GM08714 (cell line): ENCODE results near the gene PRKAG3.
A peak's percentile ranks its signal among the peaks of the same experiment; 100 is the strongest.

Experiments
- H3K4me3 ChIP-seq: fragments of 200-500 bp; sonication (Bioruptor generic); 2 replicates; pipeline ENCODE4 v1.5.1; 2014; ENCODE audit warnings: mild to moderate bottlenecking, low read length, inconsistent platforms
- ZNF274 ChIP-seq: IDR thresholded peaks from 2 replicates; pipeline ENCODE4 v1.6.1; 2012; ENCODE audit warnings: mild to moderate bottlenecking, low read depth, low read length

The PRKAG3 gene

GRCh38 chr2:218805627-218806026 lies 26.0 kb downstream of the PRKAG3 start:
- TF ChIP-seq ZNF274 = no peak
- no peak overlapping the region for H3K4me3 ChIP-seq

DNA sequence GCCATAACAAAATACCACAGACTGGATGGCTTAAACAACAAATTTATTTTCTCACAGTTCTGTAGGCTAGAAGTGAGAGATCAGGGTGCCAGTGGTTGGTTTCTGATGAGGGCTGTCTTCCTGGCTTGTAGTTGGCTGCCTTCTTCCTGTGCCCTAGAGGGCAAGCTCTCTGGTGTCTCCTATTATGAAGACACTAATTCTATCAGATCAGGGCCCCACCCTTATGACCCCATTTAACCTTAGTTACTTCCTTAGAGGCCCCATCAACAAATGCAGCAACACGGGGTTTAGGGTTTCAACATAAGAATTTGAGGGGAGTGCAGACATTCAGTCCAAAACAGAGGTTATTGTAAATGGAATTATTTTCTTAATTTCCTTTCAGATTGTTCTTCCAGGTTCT lies 26.8 kb downstream of the PRKAG3 start:
- TF ChIP-seq ZNF274 = no peak
- H3K4me3 ChIP-seq = no peak overlapping the region

GRCh38 chr2:218802386-218802994 lies 29.1 kb downstream of the PRKAG3 start:
- no peak overlapping the region for H3K4me3 ChIP-seq
- no peak for TF ChIP-seq ZNF274

- TF ChIP-seq ZNF274 = no peak
Measured at GRCh38 chr2:218799990-218800389, 31.6 kb downstream of the PRKAG3 start.

DNA sequence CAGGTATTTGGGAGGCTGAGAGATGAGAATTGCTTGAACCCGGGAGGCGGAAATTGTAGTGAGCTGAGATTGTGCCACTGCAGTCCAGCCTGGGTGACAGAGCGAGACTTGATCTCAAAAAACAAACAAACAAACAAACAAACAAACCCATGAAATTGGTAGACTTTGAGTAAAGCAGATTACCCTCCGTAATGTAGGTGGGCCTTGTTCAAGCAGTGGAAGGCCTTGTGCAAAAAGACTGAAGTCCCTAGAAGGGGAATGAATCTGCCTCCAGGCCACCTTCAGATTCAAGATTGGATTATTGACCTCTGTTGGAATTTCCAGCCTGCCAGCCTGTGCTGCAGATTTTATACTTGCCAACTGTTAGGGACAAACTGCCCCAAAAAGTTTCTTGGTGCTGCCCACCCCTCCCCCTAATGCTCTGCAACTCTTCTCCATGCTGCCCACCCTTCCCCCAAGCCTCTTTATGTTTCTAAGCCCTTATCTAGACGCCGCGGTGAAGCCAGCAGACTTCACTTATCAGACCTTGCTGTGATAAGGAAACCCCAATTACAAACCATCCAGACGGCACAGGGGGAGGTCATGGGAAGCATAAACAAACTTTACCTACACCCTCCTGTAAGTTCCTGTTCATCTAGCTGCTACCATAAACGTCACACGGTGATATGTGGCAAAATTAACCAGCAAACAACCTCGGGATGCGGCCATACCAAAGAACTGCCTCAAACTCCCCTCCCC lies 32.7 kb downstream of the PRKAG3 start:
- no peak overlapping the region for H3K4me3 ChIP-seq
- TF ChIP-seq ZNF274 = no peak

More at GRCh38 chr2:218799990-218800389, 31.6 kb downstream of the PRKAG3 start:
- no peak overlapping the region for H3K4me3 ChIP-seq

- no peak for TF ChIP-seq ZNF274
Measured at GRCh38 chr2:218796691-218797090, 34.9 kb downstream of the PRKAG3 start.

GRCh38 chr2:218792433-218792832 lies 39.2 kb downstream of the PRKAG3 start:
- no peak for TF ChIP-seq ZNF274
- H3K4me3 ChIP-seq = no peak overlapping the region

More at GRCh38 chr2:218796691-218797090, 34.9 kb downstream of the PRKAG3 start:
- no peak overlapping the region for H3K4me3 ChIP-seq

- no peak overlapping the region for H3K4me3 ChIP-seq
- no peak for TF ChIP-seq ZNF274
Measured at GRCh38 chr2:218788529-218789255, 42.9 kb downstream of the PRKAG3 start.

GRCh38 chr2:218786133-218786532 lies 45.5 kb downstream of the PRKAG3 start:
- TF ChIP-seq ZNF274 = no peak
- no peak overlapping the region for H3K4me3 ChIP-seq

DNA sequence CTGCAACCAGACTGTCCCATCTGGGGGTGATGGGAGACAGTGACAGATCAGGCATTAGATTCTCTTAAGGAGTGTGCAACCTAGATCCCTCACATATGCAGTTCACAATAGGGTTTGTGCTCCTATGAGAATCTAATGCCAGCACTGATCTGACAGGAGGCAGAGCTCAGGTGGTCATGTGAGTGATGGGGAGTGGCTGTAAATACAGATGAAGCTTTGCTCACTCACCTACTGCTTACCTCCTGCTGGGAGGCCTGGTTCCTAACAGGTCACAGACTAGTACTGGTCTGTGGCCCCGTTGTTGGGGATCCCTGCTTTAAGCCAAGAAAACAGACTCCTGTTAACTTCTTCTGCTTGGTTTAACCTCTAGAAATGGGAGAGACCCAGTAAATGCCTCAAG lies 46.5 kb downstream of the PRKAG3 start:
- TF ChIP-seq ZNF274 = no peak
- H3K4me3 ChIP-seq = no peak overlapping the region

- no peak for TF ChIP-seq ZNF274
- H3K4me3 ChIP-seq = no peak overlapping the region
Measured at GRCh38 chr2:218783688-218784087, 47.9 kb downstream of the PRKAG3 start.

DNA sequence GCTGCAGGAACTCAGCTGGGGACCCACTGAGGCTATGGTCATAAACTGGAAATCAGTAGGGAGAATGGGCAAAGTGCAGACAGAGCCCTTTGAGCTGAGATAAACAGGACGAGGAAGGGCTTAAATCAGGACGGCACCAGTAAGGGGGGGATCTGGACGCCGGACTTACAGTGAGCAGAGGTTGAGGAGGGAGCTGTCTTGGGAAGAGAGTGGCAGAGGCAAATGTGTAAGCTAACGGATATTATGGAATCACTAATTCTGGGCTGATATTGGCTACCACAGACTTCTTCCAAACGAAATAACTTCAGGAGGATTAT lies 49.1 kb downstream of the PRKAG3 start:
- no peak for TF ChIP-seq ZNF274
- H3K4me3 ChIP-seq = no peak overlapping the region; the same call in 1 of the 2 replicates

- no peak for TF ChIP-seq ZNF274
- peak within 1 kb of the TSS; percentile 13; the same call in 1 of the 2 replicates for H3K4me3 ChIP-seq
Measured at GRCh38 chr2:218781691-218782527, 49.7 kb downstream of the PRKAG3 start, which contains the start of gene CYP27A1. Gene CYP27A1 (plus strand): TSS chr2:218782147. CDS start chr2:218782183, 36 bp downstream.
